ENCODE measurements around the gene RAD51B.
A peak's percentile ranks its signal among the peaks of the same experiment; 100 is the strongest.
"Not testable (repeated sequence)": the region's sequence is repeated elsewhere in the genome, so short reads cannot be mapped to it uniquely, and the experiment has no call there.

The RAD51B gene

DNA sequence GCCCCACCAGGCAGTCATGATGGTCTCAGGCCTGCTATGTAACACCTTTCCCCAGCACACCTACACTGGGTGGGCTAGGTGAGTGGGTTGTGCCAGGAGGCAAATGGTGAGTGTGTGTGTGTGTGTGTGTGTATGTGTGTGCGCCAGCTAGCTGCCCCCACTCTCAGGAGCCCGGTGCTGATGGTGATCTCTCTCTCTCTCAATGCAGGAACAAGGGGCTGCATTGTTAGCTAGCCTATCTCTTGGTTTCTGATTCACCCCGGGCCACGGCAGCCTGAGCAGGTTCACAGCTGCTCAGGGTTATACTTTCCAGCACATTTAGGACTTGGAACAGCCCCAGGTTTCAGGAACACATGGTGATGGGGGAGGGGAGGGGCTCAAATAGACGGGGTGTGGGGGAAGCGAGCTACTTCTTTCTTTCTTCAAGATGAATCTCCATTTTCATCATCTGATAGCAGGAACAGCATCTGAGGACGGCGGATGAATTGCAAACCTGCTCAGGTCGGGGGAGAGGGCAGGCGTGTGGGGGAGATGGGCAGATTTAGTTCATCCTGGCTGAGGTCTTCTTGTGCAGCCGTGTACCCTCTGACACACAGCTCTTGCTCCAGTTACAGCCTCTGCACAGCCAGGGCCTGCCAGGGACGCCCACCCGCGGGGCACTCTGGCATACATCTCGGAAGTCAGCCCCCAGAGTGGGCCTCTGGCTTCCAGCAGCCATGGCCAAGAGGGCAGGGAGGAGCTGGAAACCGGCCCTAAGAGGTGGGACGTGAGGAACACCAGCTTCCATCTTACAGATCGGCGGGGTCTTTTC lies 835.6 kb downstream of the RAD51B start:
- DNase-seq: no peak

DNA sequence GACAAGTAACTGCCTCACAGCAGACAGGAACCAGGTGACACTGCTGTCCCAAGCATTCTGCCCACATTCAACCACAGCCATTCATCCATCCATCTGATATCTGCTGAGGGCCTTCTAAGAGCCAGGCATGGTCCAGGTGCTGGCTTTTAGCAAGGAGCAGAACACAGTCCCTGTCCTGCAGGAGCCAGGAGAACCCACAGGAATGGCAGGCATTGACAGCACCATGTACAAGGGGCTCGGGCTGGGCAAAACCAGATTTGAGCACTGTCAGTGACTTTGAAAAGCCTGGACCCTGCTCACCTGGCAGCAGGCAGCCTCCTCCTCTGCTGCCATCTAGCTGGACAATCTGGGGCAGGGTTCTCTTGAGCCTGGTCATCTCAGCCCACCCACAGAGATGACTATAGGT lies 836.3 kb downstream of the RAD51B start:
- DNase-seq: no peak

DNA sequence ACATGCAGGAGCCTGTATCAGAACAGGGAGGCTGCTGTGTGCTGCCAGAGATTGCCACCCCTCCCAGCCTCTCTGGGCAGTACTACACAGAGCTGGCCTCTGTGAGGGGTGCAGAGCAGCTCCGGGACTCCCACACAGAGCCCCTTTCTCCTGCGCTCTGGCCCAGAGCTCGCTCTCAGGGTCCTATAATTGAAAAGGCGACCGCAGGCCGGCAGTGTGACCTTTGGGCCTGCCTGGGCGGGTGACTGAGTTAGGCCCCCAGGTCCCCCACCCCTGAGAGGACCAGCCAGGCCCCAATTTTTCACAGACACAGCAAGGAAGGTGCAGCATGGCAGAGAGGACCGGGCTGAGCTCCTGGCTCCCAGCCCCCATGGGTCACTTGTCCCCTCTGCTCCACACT lies 836.9 kb downstream of the RAD51B start:
- no peak for DNase-seq

- DNase-seq: no peak
These were observed 837.9 kb downstream of the RAD51B start for GRCh38 chr14:68657300-68658028.

- no peak for DNase-seq
These were observed 838.5 kb downstream of the RAD51B start for GRCh38 chr14:68658029-68658509.

- DNase-seq: no peak
These were observed 839.7 kb downstream of the RAD51B start for GRCh38 chr14:68658943-68659931.

DNA sequence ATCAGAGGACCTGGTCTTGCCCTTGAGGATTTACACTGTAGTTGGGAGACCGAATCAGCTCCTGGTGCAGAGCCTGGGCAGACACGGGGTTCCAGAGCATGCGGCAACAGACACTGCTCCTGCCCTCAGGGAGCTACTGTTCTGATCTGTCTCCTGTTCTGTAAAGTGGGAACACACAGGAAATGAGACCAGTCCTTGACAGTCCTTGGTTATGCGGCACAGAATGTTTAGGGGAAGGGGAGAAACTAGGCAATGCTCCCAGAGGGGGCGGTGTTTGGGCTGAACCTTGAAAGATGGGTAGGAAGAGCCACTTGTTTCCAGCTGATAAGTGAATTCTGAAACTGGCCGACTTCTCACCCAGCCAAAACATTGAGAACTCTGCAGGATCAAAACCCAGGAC lies 840.9 kb downstream of the RAD51B start:
- no peak for DNase-seq

DNA sequence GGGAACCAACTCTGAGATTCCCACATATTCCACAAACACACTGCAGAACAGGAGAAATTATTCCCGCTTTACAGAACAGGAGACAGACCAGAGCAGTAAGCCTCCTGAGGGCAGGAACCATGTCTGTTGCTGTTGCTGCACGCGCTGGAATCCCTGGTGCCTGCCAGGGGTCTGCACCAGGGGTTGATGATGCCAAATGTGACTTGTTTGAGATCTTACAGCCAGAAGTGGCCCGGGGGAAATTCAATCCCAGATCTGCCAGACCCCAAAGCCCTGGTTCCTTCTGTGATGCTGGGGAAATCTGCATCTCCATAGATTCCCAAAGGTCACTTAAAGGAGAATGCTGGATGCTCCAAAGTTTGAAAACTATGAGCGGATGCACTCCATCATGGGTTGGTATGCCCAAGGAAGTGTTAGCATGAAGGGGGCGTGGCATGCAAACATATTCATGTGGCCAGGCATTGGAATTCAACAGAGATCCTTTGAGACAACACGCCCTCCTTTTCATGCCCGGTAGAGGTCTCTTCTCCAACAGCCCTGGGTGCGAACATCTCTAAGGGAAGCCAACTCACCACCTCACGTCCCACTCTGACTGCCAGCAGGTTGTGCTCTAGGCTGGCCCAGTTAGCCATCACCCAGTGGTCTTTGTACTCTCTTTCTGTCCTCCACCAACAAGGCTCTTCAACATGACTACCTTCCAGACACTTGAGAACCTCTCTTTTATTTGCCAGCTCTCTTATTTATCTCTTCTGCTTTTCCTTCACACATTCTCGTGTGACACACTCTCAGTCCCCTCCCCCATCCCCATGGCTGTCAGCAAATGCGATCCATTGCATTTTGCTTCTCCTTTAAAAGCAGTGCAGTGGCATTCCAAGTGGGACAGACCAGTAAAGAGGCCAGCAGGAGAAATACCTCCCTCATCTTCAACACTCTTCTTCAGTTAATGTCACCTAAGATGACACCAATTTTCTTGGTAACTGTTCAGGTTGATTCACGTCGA lies 841.9 kb downstream of the RAD51B start:
- DNase-seq: no peak

GRCh38 chr14:68662392-68662791 lies 842.8 kb downstream of the RAD51B start:
- no peak for DNase-seq

DNA sequence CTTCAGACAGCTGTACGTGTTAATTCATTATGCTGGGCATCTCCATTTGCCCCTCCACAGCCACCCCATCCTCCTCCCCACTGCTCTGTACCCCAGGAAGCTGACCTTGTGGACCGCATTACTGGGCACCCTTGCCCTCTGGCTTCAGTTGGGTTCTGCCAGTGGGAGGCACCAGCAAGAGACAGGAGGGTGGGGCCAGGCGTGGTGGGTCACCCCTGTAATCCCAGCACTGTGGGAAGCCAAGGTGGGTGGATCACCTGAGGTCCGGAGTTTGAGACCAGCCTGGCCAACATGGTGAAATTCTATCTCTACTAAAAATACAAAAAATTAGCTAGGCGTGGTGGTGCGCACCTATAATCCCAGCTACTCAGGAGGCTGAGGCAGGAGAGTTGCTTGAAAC lies 843.2 kb downstream of the RAD51B start:
- DNase-seq: not testable (repeated sequence)

- DNase-seq: peak; percentile 57
These were observed 844.0 kb downstream of the RAD51B start for GRCh38 chr14:68663385-68664076.

- DNase-seq: peak; percentile 40
These were observed 844.7 kb downstream of the RAD51B start for GRCh38 chr14:68664225-68664681.

GRCh38 chr14:68665131-68665530 lies 845.6 kb downstream of the RAD51B start:
- no peak for DNase-seq

GRCh38 chr14:68665792-68666204 lies 846.2 kb downstream of the RAD51B start:
- no peak for DNase-seq

- DNase-seq: no peak
These were observed 846.7 kb downstream of the RAD51B start for GRCh38 chr14:68666236-68666635.

GRCh38 chr14:68666899-68667298 lies 847.3 kb downstream of the RAD51B start:
- DNase-seq: no peak

GRCh38 chr14:68667313-68667791 lies 847.8 kb downstream of the RAD51B start:
- no peak for DNase-seq

DNA sequence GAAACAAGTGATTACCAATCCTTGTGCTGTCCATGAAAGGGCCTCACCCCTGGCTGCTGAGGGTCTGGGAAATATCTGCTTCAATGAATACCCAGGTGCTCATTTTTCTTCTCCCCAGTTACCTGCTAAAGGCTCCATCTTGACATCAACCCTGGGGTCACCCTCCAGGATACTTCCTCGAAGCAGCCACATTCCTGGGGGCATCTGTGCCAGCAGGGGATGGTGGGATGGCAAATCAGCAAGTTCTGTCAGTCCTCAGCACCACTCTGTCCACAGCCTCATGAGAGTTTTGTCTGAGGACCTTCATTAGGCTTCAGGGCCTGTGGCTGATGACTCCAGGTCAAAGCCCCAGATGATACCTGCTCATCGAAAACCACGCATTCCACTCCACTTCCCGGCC lies 848.4 kb downstream of the RAD51B start:
- no peak for DNase-seq

DNA sequence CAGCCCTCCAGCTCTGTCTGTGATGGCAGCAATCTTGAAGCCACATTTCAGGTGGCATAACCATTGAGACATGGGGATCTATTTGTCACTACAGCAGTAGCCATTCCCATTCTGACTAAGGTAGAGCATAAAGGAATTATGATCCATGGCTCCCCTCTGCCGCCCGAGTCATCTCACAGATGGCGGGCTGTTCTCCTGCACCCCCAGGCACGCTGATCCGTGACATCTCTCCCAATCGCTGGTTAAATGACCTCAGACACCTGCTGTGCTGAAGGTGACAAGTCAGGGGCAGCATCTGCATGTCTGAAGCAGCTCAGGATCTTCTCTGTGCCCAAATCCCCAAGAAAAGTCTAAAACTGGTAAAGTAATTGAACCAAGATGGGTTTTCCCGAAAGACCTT lies 849.0 kb downstream of the RAD51B start:
- no peak for DNase-seq

DNA sequence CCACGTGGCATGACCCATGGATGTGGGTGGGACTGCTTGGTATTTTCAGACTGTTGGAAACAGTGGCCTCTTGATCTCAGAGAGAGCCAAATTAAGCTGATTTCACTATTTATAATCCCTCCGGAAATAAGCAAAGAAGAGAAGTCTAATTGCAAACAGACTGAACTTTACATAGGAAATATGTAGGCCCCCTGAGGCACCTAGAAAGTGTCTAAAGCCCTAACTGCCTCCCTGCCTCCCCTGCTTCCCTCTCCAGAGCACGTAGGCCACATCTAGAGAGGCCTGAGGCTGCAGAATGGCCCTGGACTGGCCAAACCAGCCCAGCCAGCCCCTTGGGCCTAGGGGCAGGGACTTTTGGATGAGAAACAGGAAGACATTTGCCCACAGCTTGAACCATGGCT lies 849.5 kb downstream of the RAD51B start:
- DNase-seq: no peak

All from stimulated activated CD4-positive, alpha-beta T cell treated with anti-CD3 and anti-CD28 coated beads, Interleukin-1b, Interleukin-23, amount 100 ng/mL, for 48 hours (primary cell).